ENCODE data around the gene HSDL1.
A peak's percentile ranks its signal among the peaks of the same experiment; 100 is the strongest.

The HSDL1 gene

DNA sequence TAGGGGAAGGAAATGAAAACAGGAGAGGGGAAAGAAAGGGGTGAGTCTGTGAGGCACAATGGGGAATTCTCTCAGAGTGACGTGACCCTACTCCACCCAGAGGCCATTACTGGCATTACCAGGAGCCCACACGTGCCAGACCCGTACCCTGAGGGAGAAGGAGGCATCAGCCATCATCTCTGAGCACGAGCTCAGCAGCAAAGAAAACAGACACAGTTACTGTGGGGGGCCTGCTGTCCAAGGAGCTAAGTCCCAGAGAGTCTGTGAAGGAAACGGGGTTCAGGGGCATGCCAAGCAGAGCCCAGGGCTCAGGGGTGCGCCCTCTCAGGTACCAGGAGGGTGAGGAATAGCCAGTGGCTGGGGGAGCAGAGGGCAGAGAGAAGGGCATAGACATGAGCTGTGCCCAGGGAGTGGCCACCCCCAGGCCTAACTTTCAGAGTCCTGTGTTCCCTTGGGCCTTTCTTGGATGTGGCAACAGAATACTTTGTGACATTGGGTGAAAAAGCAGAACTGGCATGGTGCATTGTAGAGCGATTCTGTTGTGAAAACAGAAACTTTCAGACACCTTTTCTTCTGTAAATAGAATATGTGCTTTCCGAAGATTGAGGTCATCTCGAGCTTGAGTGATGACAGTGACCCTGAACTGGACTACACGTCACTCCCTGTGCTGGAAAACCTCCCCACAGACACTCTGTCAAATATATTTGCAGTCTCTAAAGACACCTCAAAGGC, 30.5 kb upstream of the HSDL1 start:
- peak; percentile 63 for DNase-seq

DNA sequence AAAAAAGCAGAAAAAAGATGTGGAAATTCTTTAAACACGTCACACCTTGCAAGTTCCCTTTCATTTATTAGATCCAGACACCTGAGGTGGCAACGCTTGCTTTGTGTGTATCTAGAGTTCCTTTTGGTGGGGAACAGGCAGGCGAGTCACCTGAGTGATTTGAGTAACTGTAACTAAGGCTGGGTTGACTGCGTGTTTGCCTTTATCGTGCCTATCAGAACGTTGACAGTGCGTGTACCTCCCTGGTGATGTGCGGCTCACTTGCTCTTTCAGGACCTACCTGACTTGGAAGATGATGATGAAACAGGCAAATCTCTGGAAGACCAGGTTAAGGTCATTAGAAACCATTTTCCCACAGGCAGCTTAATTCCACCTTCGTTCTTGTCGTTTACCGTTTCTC, 29.4 kb upstream of the HSDL1 start:
- DNase-seq: no peak

DNA sequence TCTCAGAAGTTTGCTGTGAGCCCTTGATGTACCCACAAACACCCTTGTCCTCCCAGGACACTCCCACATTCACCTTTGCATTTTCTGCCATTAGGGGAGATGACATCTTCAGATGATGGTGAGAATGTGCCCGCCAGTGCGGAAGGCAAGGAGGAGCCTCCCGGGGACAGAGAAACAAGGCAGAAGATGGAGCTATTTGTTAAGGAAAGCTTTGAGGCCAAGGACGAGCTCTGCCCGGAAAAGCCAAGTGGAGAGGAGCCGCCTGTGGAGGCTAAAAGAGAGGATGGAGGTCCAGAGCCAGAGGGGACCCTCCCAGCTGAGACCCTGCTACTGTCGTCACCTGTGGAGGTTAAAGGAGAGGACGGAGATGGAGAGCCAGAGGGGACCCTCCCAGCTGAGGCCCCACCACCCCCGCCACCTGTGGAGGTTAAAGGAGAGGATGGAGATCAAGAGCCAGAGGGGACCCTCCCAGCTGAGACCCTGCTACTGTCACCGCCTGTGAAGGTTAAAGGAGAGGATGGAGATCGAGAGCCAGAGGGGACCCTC, 24.9 kb upstream of the HSDL1 start:
- no peak for DNase-seq

DNA sequence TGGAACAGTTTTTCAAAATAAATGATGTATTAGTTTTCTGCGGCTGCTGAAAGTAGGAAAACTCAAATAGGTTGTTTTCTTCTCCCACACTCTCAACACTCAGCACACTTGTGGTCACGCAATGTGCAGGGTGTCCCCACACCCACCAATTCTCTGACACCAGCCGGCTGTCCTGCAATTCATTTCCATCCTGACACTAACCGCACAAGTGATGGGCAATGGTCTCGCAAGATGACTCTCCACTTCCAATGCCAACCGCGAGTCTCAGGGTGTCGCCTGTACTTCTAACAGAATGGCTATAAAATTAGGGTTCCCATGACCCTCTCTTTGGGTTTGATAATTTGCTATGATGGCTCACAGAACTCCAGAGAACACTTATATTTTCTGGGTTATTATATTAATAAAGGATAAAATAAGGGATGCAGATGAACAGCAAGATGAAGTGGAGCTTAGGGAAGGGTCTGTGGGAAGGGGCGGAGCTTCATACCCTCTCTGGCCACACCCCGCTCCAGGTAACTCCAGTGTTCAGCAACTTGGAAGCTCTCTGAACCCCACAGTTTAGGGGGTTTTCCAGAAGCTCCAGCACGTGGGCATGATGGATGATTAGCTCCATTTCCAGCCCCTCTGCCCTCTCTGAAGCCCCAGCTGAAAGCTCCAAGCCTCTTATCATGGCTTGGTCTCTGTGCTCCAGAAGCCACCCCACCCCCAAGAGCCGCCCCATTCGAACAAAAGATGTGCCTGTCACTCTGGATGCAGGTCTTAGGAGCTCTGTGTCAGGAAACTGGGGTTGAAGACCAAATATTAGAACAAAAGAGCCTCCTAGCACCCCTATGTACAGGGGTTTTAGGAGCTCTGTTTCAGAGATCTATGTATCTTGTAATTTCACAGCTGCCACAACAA, 22.1 kb upstream of the HSDL1 start:
- DNase-seq: no peak

DNA sequence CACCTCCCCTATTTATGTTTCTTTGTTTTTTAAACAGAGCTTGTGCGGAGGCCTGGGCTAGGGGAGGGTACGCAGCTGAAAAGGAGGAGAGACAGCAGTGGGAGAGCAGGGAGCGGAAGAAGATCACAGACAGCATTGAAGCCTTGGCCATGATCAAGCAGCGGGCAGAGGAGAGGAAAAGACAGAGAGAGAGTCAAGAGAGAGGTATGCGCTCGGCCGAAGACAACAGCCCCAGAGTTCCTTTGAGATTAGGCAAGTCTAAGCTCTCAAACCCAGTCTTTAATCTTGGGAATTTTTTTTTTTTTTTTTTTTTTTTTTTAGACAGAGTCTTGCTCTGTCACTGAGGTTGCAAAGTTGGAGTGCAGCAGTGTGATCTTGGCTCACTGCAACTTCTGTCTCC, 20.8 kb upstream of the HSDL1 start:
- no peak for DNase-seq

DNA sequence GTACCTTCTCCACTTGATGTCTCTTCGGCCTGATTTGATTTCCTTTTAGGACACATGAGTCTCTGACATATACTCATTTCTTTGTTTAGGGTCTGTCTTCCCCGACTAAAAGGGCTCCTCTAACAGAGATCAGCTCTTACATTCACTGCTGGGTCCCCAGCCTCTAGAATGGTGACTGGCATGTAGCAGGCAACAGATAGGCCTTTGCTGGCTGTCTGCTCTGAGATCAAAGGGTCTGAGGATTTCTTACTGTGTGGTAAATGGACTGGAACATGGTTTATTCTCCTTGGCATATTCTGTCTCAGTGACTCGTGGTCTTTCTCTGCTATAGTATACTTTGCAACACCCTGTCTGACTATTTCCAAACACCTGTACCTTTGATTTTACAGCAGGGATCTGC, 16.8 kb upstream of the HSDL1 start:
- DNase-seq: no peak

DNA sequence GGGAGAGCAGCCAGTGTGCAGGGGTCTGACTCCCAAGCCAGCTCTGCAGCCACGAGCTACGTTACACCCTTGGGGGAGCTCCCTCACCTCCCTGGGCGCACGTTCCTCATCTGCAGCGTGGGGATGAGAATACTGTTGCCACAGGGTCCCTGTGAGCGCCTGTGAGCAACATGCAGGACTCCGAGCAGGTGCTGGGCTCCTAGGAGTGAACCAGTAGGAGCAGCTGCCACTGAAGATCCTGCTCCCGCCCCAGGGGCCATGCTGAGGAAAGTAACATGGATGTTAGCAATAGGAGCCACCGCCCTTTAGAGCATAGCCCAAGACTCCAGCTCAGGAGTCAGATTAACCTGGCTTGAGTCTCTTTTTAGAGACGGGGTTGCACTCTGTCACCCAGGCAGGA, 16.1 kb upstream of the HSDL1 start:
- no peak for DNase-seq

DNA sequence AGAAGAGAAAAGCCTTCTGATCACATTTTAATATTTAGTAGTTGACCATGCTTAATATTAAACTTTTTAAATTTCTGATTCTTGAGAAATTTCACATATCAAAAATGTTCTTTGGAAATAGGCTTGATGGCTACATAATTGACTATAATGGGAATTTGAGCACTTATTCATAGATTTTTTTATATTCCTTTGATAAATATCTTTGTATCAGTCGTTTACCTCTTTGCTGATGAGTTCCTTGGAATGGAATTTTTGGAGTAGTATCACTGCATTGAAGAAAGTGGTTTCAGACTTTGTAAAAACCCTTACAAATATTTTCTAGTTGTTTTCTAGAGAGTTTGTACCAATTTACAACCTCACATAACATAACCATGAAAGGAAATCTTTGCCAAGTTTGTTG, 14.8 kb upstream of the HSDL1 start:
- DNase-seq: no peak

DNA sequence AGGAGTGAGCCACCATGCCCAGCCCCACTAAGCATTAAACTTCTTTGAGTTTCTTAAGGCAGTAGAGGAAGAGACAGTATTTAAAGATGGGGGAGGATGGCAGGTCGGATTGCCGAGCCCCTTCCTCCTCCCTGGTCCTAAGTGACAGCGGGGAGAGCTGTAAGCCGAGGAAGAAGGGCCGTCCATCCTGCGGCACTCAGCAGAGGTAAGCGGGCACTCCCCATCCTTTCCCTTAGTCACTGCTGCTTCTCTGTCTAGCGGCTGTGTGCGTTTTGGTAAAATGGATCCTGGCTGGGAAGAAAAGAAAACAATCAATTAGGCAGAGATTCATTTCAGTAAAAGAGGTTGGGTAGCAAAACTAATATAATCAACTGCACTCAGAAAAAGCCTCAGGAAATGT, 14.0 kb upstream of the HSDL1 start:
- no peak for DNase-seq

DNA sequence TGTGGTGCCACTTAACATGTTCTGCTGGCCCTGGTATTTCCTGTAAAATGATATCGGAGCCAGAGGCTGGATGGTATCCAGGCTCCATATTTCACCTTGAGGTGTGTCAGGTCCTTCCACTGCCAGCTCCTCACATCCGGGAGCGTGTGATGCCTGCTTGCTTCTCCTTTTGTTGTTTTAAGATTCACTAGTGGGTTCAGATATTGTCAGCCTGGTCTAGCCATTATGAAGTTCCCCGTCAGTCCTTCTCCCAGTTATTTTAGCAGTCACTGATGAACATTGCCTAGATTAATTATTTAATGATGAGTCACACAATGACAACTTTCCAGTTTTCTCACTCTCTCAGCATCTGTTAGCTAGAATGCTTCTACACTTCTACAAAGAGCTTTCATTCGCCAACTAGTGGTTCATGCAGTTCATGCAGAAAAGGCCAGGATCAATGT, 11.4 kb upstream of the HSDL1 start:
- DNase-seq: no peak

DNA sequence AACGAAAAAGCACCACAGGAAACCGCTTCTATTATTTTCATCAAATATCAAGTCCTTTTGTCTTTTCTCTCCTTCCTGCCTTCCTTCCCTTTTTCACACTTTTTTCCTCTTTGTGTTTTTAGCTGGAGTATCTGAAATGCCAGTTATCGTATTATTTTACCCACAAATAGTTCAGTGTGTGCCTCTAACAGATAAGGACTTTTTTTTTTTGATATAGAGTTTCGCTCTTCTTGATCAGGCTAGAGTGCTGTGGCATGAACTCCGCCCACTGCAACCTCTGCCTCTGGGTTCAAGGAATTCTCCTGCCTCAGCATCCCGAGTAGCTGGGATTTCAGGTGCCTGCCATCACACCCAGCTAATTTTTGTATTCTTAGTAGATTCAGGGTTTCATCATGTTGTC, 10.8 kb upstream of the HSDL1 start:
- no peak for DNase-seq

DNA sequence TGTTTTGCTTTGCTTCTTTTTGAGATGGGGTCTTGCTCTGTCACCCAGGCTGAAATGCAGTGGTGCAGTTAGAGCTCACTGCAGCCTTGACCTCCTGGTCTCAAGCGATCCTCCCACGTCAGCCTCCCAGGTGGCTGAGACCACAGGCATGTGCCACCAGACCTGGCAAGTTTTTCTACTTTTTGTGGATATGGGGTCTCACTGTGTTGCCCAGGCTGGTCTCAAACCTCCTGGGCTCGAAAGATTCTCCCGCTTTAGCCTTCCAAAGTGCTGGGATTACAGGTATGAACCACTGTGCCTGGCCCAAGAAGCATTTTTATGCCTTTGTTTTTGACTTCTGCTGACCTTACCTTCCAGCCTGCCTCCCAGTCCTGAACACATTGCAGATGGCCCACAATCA, 10.2 kb upstream of the HSDL1 start:
- DNase-seq: no peak

DNA sequence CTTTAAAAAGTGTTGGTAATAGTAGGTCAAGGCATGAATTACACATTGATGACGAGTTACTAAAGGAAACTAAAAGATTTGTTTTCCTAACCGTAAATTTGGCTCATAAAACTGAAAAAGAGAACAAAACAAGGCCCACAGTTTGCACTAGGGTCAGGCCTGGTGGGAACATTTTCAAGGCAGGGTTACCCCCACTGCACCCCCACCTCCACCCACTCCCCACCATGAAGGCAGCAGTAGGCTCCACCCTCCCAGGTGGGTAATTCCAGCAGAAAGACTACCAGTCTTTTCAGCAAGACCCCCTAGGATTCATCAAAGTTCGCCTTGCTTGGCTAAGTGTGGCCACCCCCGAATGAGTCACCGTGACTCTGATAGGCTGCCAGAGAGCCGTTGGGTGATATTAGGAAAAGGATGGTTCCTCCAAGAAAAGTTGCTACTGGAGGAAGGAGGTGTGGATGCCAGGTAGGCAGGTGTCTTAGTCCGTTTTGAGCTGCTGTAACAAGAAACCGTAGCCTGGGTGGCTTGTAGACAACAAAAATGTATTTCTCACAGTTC, 8.8 kb upstream of the HSDL1 start:
- no peak for DNase-seq

DNA sequence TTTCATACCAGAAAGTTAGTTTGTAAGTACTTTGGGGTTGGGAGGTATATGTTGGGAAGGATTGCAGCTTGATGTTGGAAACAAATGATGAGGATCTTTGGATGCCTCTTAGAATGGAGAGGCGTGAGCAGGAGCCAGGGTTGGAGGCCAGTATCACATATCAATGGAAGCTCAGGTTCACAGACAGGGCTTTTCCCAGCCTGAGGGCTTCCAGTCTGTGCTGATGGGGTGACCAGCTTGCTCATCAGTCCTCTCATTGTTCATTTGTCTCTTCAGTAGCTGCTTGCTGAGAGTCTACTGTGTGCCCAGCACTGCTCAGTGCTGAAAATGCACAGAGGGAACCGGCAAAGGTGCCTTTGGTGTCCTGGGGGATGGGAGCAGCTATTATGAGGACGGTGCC, 5.9 kb upstream of the HSDL1 start:
- DNase-seq: no peak

DNA sequence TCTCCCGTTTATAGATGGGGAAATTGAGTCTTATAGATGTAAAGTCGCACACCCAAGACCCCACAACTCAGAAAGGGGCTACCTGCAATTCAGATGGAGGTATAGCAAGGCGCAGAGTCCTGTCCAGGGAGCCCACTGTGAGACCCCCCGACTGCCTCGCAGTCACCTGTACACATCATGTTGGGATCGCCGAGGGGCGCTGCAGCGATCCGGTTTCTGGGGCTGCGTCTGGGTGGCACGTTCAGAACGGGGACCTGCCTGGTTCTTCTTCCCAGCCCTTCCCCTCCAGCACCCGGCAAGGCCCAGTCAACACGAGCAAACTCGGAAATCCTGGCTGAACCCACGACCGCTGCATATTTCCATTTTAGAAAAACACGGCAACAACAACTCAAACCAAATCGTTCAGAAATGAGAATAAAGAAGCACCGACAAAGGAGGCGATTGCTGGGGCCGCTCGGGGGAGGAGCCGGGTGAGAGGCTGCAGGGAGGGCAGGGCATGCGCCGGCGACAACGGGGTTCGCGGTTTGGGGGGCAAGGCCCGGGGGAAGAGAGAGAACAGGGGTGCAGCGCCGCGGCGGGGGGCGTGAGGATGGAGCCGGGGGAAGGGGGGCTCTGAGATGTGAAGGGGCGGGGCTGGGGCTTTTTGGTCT, 643 bp downstream of the HSDL1 start:
- peak; percentile 42 for DNase-seq

DNA sequence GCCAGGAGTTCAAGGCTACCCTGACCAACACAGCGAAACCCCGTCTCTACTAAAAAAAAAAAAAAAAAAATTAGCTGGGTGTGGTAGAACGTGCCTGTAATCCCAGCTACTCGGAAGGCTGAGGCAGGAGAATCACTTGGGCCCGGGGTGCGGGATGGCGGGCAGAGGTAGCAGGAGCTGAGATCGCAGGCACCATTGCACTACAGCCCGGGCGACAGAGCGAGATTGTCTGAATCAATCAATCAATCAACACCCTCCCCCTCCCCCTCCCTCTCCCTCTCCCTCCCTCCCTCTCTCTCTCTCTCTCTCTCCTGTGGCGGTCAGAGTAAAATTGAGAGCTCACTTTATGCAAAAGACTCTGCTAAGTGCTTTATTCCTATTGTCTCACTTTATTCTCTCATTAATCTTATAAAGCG, 1.2 kb downstream of the HSDL1 start:
- no peak for DNase-seq

DNA sequence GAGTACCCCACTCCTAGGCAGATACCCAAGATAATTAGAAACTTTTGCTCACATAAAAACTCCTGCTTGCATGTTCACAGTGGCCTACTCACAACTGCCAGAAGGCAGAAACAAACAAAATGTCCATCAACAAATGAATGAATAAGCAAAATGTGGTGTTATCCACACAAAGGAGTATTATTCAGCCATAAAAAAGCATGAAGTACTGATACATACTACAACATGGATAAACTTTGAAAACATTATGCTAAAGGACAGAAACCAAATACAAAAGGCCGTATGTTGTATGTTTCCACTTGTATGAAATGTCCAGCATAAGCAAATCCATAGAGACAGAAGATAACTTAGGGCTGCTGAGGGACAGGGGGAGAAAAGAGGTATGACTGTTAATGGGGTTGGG, 1.9 kb downstream of the HSDL1 start:
- DNase-seq: no peak

DNA sequence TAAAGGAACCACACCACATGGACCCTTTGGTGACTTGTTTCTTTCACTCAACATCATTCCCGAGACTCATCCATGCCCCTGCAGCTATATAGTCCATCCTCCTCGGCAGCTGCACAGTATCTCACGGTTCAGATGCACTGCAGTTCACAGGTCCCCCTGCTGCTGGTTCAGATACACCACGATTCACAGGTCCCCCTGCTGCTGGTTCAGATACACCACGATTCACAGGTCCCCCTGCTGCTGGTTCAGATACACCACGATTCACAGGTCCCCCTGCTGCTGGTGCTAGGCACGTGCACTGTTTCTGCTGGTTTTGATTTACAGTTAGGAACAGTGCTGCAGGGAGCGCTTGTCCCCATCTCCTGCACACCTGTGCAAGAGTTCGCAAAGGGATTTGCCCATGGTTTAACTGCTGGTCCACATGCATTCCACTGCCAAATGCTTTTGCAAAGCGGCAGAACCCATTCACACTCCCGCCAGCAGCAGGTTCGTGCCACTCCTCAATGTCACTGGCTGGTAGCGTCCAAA, 3.8 kb downstream of the HSDL1 start:
- DNase-seq: no peak

DNA sequence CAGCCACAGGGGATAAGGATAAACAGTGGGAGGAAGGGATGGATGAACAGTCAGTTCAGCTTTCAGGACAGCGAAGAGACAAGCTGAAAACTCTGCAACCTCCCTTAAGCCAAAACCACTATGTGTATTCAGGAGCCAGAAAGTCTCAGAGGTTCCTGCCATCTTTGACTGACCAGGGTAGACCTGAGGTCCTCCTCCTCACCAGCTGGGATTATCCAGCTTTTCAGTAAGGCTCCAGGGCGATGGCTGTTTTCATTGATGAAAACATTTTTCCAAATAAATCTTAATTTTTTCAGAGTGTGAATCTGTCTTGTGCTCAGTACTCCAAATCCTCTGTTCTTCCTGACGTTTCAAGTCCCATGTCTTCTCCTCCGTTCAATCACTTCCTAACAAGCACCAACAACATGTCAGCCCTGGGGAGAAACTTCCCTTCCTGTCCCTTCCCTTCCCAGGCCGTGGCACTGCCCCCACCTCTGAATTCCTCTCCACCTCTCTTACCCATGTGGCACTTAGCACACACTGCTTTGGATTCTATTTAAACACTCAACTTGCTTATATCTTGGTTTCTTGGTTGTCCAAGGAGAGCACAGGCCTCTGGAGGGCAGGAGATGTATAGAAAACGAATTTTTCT, 5.2 kb downstream of the HSDL1 start:
- no peak for DNase-seq

DNA sequence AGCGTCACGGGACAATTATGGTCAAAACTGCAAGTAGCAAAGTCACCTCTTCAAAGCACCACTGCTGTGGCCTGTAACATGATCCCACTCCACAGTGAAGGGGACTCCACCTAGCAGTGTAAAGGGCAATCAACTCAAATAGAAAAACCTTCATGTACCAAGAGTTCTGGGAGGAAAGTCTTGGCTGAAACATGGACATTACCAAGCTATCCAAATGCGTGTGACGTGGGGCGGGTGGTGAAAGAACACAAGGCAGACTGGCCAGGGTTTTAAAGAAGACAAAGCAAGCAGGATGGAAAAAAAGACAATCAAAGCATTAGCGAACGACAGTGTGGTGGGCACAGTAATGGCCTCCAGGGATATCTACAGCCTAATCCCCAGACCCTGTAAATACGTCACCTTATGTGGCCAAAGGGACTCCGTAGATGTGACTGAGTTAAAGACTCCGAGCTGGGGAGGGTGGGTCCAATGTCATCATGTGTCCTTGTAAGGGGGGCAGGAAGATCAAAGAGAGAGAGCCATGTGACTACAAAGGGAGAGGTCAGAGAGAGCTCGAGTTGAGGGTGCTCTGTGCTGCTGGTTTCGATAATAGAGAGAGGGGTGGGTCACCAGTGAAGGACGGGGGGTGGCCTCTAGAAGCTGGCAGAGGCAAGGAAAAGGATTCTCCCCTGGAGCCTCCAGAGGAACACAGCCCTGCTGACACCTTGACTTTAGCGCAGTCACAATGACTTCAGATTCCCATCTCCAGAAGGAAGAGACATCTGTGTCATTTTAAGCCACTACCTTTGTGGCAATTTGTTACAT, 6.0 kb downstream of the HSDL1 start:
- no peak for DNase-seq

DNA sequence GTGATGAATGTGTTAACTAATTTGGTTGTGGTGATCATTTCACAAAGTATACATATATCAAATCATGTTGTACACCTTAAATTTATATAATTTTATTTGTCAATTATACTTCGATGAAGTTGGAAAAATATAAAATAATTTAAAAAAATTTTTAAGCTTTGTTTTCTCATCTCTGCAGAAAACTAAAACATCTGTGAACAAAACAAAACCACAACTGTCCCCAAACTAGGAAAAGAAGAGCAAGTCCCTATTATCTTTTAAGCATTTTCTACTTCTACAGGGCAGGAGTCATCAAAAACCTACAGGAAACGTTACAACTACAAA, 6.5 kb downstream of the HSDL1 start:
- DNase-seq: no peak
